ENCODE measurements around the gene CARHSP1.

Gene CARHSP1

GRCh38 chr16:8893976-8894690 lies 25.3 kb upstream of the CARHSP1 start:
- Histone ChIP-seq H3K36me3 (ENCODE audit: insufficient read depth, low read length) (peaks cover 98% of the 10 kb centered on the region), H3K4me1 (ENCODE audit: insufficient read depth, low read length, severe bottlenecking) (peaks cover 62% of the 10 kb centered on the region), H4K20me1 (ENCODE audit: insufficient read depth, low read length) (no peaks in the 10 kb centered on the region)

GRCh38 chr16:8893426-8893825 lies 24.6 kb upstream of the CARHSP1 start:
- peak overlapping the region; percentile 58 for H3K4me2 ChIP-seq (ENCODE audit: low read length)
- H4K20me1 ChIP-seq (ENCODE audit: insufficient read depth, low read length): no peaks in the 10 kb centered on the region
- no peaks in the 10 kb centered on the region for H3K27me3 ChIP-seq (ENCODE audit: insufficient read depth, low read length)
- peaks cover 19% of the 10 kb centered on the region for H3F3A ChIP-seq (ENCODE audit: insufficient read depth, low read length)
- H3K4me3 ChIP-seq (ENCODE audit: low read depth, low read length, poor library complexity, severe bottlenecking): no peak overlapping the region
- H3K9me3 ChIP-seq (ENCODE audit: low read length): no peaks in the 10 kb centered on the region
- H3K79me2 ChIP-seq (ENCODE audit: insufficient read depth, low read length): no peaks in the 10 kb centered on the region
- H3K4me1 ChIP-seq (ENCODE audit: insufficient read depth, low read length, severe bottlenecking): peaks cover 69% of the 10 kb centered on the region
- peaks cover 97% of the 10 kb centered on the region for H3K36me3 ChIP-seq (ENCODE audit: insufficient read depth, low read length)
- H3K27ac ChIP-seq (ENCODE audit: low read depth, low read length, poor library complexity, severe bottlenecking): peak overlapping the region; percentile 96
- no peak for TF ChIP-seq EZH2 (IDR thresholded peaks at IDR 0.05; ENCODE audit: borderline replicate concordance, low read length)
- TF ChIP-seq, protein P1, sequence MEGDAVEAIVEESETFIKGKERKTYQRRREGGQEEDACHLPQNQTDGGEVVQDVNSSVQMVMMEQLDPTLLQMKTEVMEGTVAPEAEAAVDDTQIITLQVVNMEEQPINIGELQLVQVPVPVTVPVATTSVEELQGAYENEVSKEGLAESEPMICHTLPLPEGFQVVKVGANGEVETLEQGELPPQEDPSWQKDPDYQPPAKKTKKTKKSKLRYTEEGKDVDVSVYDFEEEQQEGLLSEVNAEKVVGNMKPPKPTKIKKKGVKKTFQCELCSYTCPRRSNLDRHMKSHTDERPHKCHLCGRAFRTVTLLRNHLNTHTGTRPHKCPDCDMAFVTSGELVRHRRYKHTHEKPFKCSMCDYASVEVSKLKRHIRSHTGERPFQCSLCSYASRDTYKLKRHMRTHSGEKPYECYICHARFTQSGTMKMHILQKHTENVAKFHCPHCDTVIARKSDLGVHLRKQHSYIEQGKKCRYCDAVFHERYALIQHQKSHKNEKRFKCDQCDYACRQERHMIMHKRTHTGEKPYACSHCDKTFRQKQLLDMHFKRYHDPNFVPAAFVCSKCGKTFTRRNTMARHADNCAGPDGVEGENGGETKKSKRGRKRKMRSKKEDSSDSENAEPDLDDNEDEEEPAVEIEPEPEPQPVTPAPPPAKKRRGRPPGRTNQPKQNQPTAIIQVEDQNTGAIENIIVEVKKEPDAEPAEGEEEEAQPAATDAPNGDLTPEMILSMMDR (IDR thresholded peaks at IDR 0.05; ENCODE audit: low read length): no peak; the same call in 1 of the 2 replicates
- peak overlapping the region; percentile 57 for H3K9ac ChIP-seq (ENCODE audit: low read length)
- H3K9me2 ChIP-seq (ENCODE audit: low read depth, low read length): no peaks in the 10 kb centered on the region
- no peak overlapping the region for H2AFZ ChIP-seq (ENCODE audit: low read length)

More at GRCh38 chr16:8893976-8894690, 25.3 kb upstream of the CARHSP1 start:
- Histone ChIP-seq H2AFZ (ENCODE audit: low read length) (no peak overlapping the region), H3K4me3 (ENCODE audit: low read depth, low read length, poor library complexity, severe bottlenecking) (no peak overlapping the region), H3K27ac (ENCODE audit: low read depth, low read length, poor library complexity, severe bottlenecking) (peak overlapping the region; percentile 96), H3K9me2 (ENCODE audit: low read depth, low read length) (no peaks in the 10 kb centered on the region), H3K4me2 (ENCODE audit: low read length) (peak overlapping the region; percentile 16; the same call in 1 of the 2 replicates), H3K27me3 (ENCODE audit: insufficient read depth, low read length) (no peaks in the 10 kb centered on the region), H3K79me2 (ENCODE audit: insufficient read depth, low read length) (no peaks in the 10 kb centered on the region), H3F3A (ENCODE audit: insufficient read depth, low read length) (peaks cover 15% of the 10 kb centered on the region), H3K9ac (ENCODE audit: low read length) (peak overlapping the region; percentile 57; the same call in 1 of the 2 replicates), H3K9me3 (ENCODE audit: low read length) (no peaks in the 10 kb centered on the region)
- no peak for TF ChIP-seq EZH2 (IDR thresholded peaks at IDR 0.05; ENCODE audit: borderline replicate concordance, low read length)
- TF ChIP-seq, protein P1 (IDR thresholded peaks at IDR 0.05; ENCODE audit: low read length): no peak

GRCh38 chr16:8892101-8892575 lies 23.3 kb upstream of the CARHSP1 start:
- Histone ChIP-seq H3K4me3 (ENCODE audit: low read depth, low read length, poor library complexity, severe bottlenecking) (peak overlapping the region; percentile 11), H3K4me1 (ENCODE audit: insufficient read depth, low read length, severe bottlenecking) (peaks cover 73% of the 10 kb centered on the region), H3K4me2 (ENCODE audit: low read length) (peak overlapping the region; percentile 58), H3K9ac (ENCODE audit: low read length) (peak overlapping the region; percentile 57), H3K79me2 (ENCODE audit: insufficient read depth, low read length) (no peaks in the 10 kb centered on the region), H3K9me3 (ENCODE audit: low read length) (no peaks in the 10 kb centered on the region), H3K27me3 (ENCODE audit: insufficient read depth, low read length) (no peaks in the 10 kb centered on the region), H3K27ac (ENCODE audit: low read depth, low read length, poor library complexity, severe bottlenecking) (peak overlapping the region; percentile 96), H2AFZ (ENCODE audit: low read length) (no peak overlapping the region), H3K36me3 (ENCODE audit: insufficient read depth, low read length) (peaks cover 99% of the 10 kb centered on the region), H3F3A (ENCODE audit: insufficient read depth, low read length) (peaks cover 21% of the 10 kb centered on the region), H3K9me2 (ENCODE audit: low read depth, low read length) (no peaks in the 10 kb centered on the region), H4K20me1 (ENCODE audit: insufficient read depth, low read length) (no peaks in the 10 kb centered on the region)
- TF ChIP-seq, protein P1 (IDR thresholded peaks at IDR 0.05; ENCODE audit: low read length): no peak

Data from OCI-LY1 (cell line).